Measurements from ENCODE around the gene PDE6G. TPM values are rescaled to one million over a fixed set of nuclear protein-coding genes. Genes with fewer than 3 reads are reported as not detected.
A peak's percentile ranks its signal among the peaks of the same experiment; 100 is the strongest.

The PDE6G gene
- total RNA-seq, 1 donor from 2014 or later, result not detected

DNA sequence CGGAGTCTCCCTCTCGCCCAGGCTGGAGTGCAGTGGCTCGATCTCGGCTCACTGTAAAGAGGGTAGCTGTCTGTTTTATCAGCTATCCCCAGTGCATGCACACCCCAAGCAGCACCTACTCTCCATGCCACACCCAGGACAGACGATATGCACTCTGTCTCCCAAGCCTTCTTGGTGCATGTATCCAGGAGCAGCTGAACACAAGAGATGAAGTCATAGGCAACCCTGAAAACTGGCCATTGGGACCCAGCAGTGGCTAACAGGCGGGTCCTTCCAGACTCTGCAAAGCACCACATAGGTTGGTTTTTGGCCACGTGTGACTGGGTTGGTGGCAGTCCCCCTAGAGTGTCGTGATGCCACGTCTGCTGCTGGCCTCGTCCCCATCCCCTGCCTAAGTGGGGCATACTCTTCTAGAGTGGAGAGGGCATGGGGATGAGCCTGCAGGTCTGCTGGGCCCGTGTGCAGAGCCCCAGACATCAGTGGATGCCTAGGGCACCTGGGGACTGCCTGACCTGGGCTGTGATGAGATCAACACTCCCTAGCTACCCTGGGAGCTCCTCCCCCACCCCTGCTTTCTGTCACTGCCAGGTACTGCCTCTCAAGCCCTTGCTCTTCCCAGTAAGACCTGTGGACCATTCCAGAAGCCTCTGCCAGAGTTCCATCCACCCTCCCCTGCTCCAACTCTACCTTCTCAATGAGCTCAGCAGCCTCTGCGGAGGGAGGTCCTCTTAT is 9.3 kb downstream of the PDE6G start:
- peaks cover 3% of the 10 kb centered on the region for H3K9me3 Mint-ChIP-seq
- H3K27me3 Mint-ChIP-seq (ENCODE audit: insufficient read depth, low read depth), result peaks cover 24% of the 10 kb centered on the region
- peak overlapping the region; percentile 46 for H3K4me3 Mint-ChIP-seq
- Histone ChIP-seq H3K4me2 (no peak overlapping the region), H3K36me3 (no peaks in the 10 kb centered on the region), H4K20me1 (ENCODE audit: low read depth) (no peaks in the 10 kb centered on the region), H3K9ac (no peak overlapping the region), H3K79me2 (ENCODE audit: low read depth) (no peaks in the 10 kb centered on the region), H3K27ac (no peak overlapping the region), H2AFZ (replicated peaks) (no peak overlapping the region), H3K4me1 (no peaks in the 10 kb centered on the region), H3K9me3 (ENCODE audit: low read depth) (no peaks in the 10 kb centered on the region), H3K27me3 (peaks cover 19% of the 10 kb centered on the region), H3F3A (ENCODE audit: low read depth) (no peaks in the 10 kb centered on the region), H3K4me3 (no peak overlapping the region)
- DNase-seq (ENCODE audit: low spot score), result no peak
- TF ChIP-seq EZH2 (IDR thresholded peaks at IDR 0.05), result no peak
- TF ChIP-seq EZH2phosphoT487 (IDR thresholded peaks at IDR 0.05), result no peak
- TF ChIP-seq CTCF (IDR thresholded peaks at IDR 0.05), result no peak
- H3K4me1 Mint-ChIP-seq, result peaks cover 3% of the 10 kb centered on the region
- no peak overlapping the region for H3K27ac Mint-ChIP-seq
- H3K36me3 Mint-ChIP-seq, result no peaks in the 10 kb centered on the region

- H3K36me3 Mint-ChIP-seq, result no peaks in the 10 kb centered on the region
- peaks cover 20% of the 10 kb centered on the region for H3K27me3 Mint-ChIP-seq (ENCODE audit: insufficient read depth, low read depth)
- Histone ChIP-seq H3K36me3 (no peaks in the 10 kb centered on the region), H3K4me2 (no peak overlapping the region), H3K9ac (no peak overlapping the region), H3K9me3 (ENCODE audit: low read depth) (no peaks in the 10 kb centered on the region), H4K20me1 (ENCODE audit: low read depth) (no peaks in the 10 kb centered on the region), H3K4me3 (no peak overlapping the region), H3K4me1 (no peaks in the 10 kb centered on the region), H3F3A (ENCODE audit: low read depth) (no peaks in the 10 kb centered on the region), H2AFZ (replicated peaks) (no peak overlapping the region), H3K27ac (no peak overlapping the region), H3K27me3 (peaks cover 19% of the 10 kb centered on the region), H3K79me2 (ENCODE audit: low read depth) (no peaks in the 10 kb centered on the region)
- DNase-seq (ENCODE audit: low spot score), result no peak
- TF ChIP-seq EZH2 (IDR thresholded peaks at IDR 0.05), result no peak
- no peak for TF ChIP-seq CTCF (IDR thresholded peaks at IDR 0.05)
- no peak for TF ChIP-seq EZH2phosphoT487 (IDR thresholded peaks at IDR 0.05)
- H3K27ac Mint-ChIP-seq, result no peak overlapping the region
- no peak overlapping the region for H3K4me3 Mint-ChIP-seq
- H3K9me3 Mint-ChIP-seq, result peaks cover 3% of the 10 kb centered on the region
- H3K4me1 Mint-ChIP-seq, result peaks cover 2% of the 10 kb centered on the region
Measured at GRCh38 chr17:81644976-81645952, 11.1 kb downstream of the PDE6G start.

DNA sequence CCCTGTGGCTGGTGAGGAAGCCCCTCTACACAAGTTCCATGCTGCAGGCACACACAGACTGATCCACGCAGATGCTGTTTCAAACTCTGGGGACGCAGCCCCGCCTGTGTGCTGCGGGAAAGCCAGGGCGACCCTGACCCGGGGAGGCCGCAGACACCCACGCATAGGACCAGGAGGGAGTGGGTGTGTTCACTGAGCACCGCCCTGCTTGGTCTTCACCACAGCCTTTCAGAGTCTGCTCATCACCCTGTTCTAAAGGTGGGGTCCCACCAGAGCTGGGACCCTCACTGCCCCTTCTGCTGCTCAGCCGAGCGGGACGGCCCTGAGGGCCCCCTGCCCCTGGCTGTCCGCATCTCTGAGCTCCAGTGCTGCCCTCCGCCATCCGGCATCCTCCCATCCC is 11.8 kb downstream of the PDE6G start:
- DNase-seq (ENCODE audit: low spot score), result no peak
- H3K4me3 ChIP-seq, result no peak overlapping the region
- peaks cover 18% of the 10 kb centered on the region for H3K27me3 Mint-ChIP-seq (ENCODE audit: insufficient read depth, low read depth)
- no peaks in the 10 kb centered on the region for H3K4me1 ChIP-seq
- H3K27ac ChIP-seq, result no peak overlapping the region
- no peaks in the 10 kb centered on the region for H3K36me3 Mint-ChIP-seq
- no peaks in the 10 kb centered on the region for H3K36me3 ChIP-seq
- H3K9me3 ChIP-seq (ENCODE audit: low read depth), result no peaks in the 10 kb centered on the region
- TF ChIP-seq EZH2phosphoT487 (IDR thresholded peaks at IDR 0.05), result no peak
- no peak for TF ChIP-seq EZH2 (IDR thresholded peaks at IDR 0.05)
- no peak for TF ChIP-seq CTCF (IDR thresholded peaks at IDR 0.05)
- H3K27me3 ChIP-seq, result peaks cover 19% of the 10 kb centered on the region
- peaks cover 2% of the 10 kb centered on the region for H3K4me1 Mint-ChIP-seq
- H3K79me2 ChIP-seq (ENCODE audit: low read depth), result no peaks in the 10 kb centered on the region
- no peak overlapping the region for H3K4me2 ChIP-seq
- H2AFZ ChIP-seq (replicated peaks), result no peak overlapping the region
- no peaks in the 10 kb centered on the region for H4K20me1 ChIP-seq (ENCODE audit: low read depth)
- H3K27ac Mint-ChIP-seq, result no peak overlapping the region
- H3K9me3 Mint-ChIP-seq, result peaks cover 3% of the 10 kb centered on the region
- no peak overlapping the region for H3K4me3 Mint-ChIP-seq
- H3F3A ChIP-seq (ENCODE audit: low read depth), result no peaks in the 10 kb centered on the region
- H3K9ac ChIP-seq, result no peak overlapping the region
